HL-60 (cell line): ENCODE measurements around the gene PTTG1IP.
A peak's percentile ranks its signal among the peaks of the same experiment; 100 is the strongest.

Source experiments
- DNase-seq, 2 experiments: peaks; one replicate each; pipeline ENCODE4 v3.0.0-alpha.2; 2010 to 2020; ENCODE audit warnings: low read depth in 1 of 2, low spot score in 1 of 2
- H3K27ac ChIP-seq: fragments of 250-450 bp; sonication (Bioruptor Pico); replicated peaks from 2 replicates; pipeline ENCODE4 v1.5.1; 2020; ENCODE audit warnings: mild to moderate bottlenecking, moderate library complexity
- H3K27me3 ChIP-seq: fragments of 250-450 bp; sonication (Bioruptor Pico); 2 replicates; pipeline ENCODE4 v1.5.1; 2021; ENCODE audit warnings: mild to moderate bottlenecking, moderate library complexity; ENCODE audit not compliant: insufficient read depth, poor library complexity, severe bottlenecking
- H3K4me3 ChIP-seq: replicated peaks from 2 replicates; pipeline ENCODE4 v1.5.1; 2011; ENCODE audit warnings: mild to moderate bottlenecking, control low read depth, low read length; ENCODE audit not compliant: insufficient read depth
- CTCF ChIP-seq: IDR thresholded peaks from one replicate; pipeline ENCODE4 v1.5.1; 2011; ENCODE audit warnings: low read length, control low read depth, inconsistent platforms; ENCODE audit not compliant: insufficient read depth
- GABPA ChIP-seq: IDR thresholded peaks from 2 replicates; pipeline ENCODE4 v1.6.1; 2012; ENCODE audit warnings: low read depth
- POLR2AphosphoS5 ChIP-seq: IDR thresholded peaks from 2 replicates; pipeline ENCODE4 v1.6.1; 2012; ENCODE audit warnings: low read depth
- REST ChIP-seq: IDR thresholded peaks from 2 replicates; pipeline ENCODE4 v1.6.1; 2012; ENCODE audit warnings: low read depth; ENCODE audit not compliant: insufficient replicate concordance
- SPI1 ChIP-seq: IDR thresholded peaks from 2 replicates; pipeline ENCODE4 v1.6.1; 2012; ENCODE audit warnings: low read depth, mild to moderate bottlenecking, borderline replicate concordance

PTTG1IP gene

GRCh38 chr21:44849616-44850130 is 23.8 kb downstream of the PTTG1IP start:
- peak; percentile 62 to 88 for DNase-seq
- H3K27ac ChIP-seq: peak overlapping the region; percentile 79

DNA sequence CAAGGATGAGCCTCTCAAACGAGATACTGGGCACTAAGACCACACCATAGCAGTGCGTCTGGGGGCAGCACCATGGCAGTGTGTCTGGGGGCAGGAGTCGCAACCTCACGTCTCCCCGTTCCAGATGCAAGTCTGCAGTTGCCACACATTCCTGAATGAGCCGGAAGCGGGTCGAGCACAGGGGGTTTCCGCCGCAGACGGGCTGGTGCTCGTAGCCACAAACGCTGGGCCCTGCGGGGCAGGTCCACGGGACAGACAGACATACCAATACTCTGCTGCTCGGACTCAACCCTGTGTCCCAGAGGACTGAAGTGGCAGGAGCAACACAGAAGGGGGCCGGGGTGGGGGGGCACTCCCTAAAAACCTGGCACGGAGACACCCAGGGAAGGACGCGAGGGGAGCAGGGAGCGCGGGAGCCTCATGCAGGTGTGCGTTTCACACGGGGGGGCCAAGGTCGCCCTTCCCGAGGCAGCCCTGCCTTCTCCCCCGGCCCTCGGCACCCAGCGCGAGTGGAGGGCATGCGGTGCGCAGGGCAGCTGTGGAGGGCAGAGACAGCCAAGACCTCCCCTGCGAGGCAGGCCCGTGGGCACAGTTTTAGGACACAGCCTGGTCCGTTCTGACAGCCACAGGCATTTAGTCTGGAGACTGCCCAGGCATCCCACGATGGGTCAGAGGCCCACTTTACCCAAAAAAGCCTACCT is 24.5 kb downstream of the PTTG1IP start:
- no peak overlapping the region for H3K4me3 ChIP-seq
- TF ChIP-seq SPI1: no peak
- peak; percentile 53; the same call in 1 of the 2 replicates for TF ChIP-seq POLR2AphosphoS5
- peak in 1 of 2 experiments; percentile 33 for DNase-seq
- H3K27me3 ChIP-seq: no peaks in the 10 kb centered on the region
- peak overlapping the region; percentile 79 for H3K27ac ChIP-seq

More at GRCh38 chr21:44849616-44850130, 23.8 kb downstream of the PTTG1IP start:
- H3K27me3 ChIP-seq: no peaks in the 10 kb centered on the region
- no peak overlapping the region for H3K4me3 ChIP-seq
- TF ChIP-seq REST (no peak), CTCF (no peak), POLR2AphosphoS5 (no peak; the same call in 1 of the 2 replicates), SPI1 (no peak), GABPA (no peak)

GRCh38 chr21:44847261-44848056 is 26.0 kb downstream of the PTTG1IP start:
- Histone ChIP-seq H3K27me3 (no peaks in the 10 kb centered on the region), H3K27ac (no peak overlapping the region; the same call in 1 of the 2 replicates), H3K4me3 (no peak overlapping the region)
- DNase-seq: no peak
- TF ChIP-seq REST (no peak), POLR2AphosphoS5 (peak; percentile 22; the same call in 1 of the 2 replicates)

DNA sequence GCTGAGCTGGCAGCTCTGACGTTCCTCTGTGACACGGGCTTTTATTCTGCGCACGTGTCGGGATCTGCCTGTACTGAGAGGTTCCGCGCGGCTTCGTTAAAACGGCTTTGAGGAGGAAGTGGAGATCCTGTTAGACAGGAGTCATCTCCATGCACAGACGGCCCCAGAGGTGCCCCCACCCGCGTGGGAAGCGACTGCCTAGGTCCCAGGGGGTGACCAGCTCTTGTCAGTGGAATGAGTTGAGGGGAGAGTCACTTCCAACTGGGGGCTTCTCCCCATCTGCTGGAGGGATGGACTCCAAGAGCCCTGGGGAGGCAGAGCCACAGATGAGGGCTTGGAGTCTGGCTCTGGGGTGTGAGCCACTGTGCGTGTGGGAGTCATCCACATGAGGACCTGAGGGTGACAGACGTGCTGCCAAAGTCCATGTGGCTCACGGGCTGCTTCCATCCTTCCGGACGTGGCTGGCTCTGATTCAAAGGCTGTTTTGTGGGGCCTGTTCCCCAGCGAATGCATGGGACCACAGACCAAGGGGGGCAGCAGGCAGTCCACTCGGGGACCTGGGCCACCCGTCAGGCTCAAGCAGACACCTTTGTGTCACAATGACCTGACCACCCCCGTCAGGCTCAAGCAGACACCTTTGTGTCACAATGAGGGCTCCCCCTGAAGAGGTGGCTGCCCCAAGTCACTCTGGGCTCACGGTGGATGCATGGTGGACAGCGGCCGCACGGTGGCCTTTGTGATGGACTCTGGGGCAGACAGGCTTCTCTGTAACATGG is 26.8 kb downstream of the PTTG1IP start:
- Histone ChIP-seq H3K27me3 (no peaks in the 10 kb centered on the region), H3K27ac (peak overlapping the region; percentile 81), H3K4me3 (no peak overlapping the region)
- DNase-seq: peak; percentile 73 to 93
- TF ChIP-seq POLR2AphosphoS5 (peak; percentile 53), SPI1 (peak; percentile 91), CTCF (no peak), GABPA (no peak), REST (no peak)
